ENCODE results near the gene COX10.
"Not testable (repeated sequence)": the region's sequence is repeated elsewhere in the genome, so short reads cannot be mapped to it uniquely, and the experiment has no call there.

COX10 gene

DNA sequence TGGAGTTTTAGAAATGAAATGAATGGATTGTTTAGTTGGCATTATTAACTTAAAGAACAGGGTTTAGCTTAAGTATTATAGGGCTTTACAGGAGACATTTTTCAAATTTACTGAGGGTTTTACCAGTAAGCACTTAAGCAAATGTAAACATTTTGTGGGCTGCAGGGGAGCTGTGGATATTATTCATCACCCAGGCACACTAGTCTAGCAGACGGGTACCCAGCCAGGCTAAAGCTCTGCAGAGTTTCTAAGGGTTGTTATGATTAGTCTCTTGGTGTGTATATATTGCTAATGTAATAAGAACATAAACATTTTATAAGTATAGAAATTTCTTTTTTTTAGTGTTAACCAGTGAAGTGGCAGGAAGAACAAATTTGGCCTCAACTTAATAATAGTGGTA is 110.6 kb downstream of the COX10 start:
- not testable (repeated sequence) for H3K27ac ChIP-seq (ENCODE audit: low read depth, low read length); H3K18ac ChIP-seq (ENCODE audit: low read length); H3K4me1 ChIP-seq (ENCODE audit: control insufficient read depth in 1 of 2, insufficient read depth in 2 of 2, low read length in 2 of 2); H3K23ac ChIP-seq (ENCODE audit: low read length); H3K9me3 ChIP-seq (ENCODE audit: insufficient read depth, low read depth, low read length); H4K8ac ChIP-seq (ENCODE audit: low read depth, low read length); H2BK12ac ChIP-seq (ENCODE audit: low read length); H3K4me3 ChIP-seq (ENCODE audit: low read depth, low read length); H2BK5ac ChIP-seq (ENCODE audit: low read depth, low read length, poor library complexity); H2AK5ac ChIP-seq (ENCODE audit: low read length); H3K27me3 ChIP-seq (ENCODE audit: insufficient read depth, low read length); H4K91ac ChIP-seq (ENCODE audit: low read depth, low read length); H3K79me2 ChIP-seq (ENCODE audit: control insufficient read depth, insufficient read depth, low read length, poor library complexity); H4K12ac ChIP-seq (ENCODE audit: low read depth, low read length); H3K79me1 ChIP-seq (ENCODE audit: low read length); H2BK120ac ChIP-seq (ENCODE audit: insufficient read depth, low read length, poor library complexity); H3K14ac ChIP-seq (ENCODE audit: low read length); H3K4ac ChIP-seq (ENCODE audit: low read depth, low read length); H2AFZ ChIP-seq (ENCODE audit: insufficient read depth, low read length, poor library complexity); H3K36me3 ChIP-seq (ENCODE audit: control insufficient read depth in 1 of 2, insufficient read depth in 2 of 2, low read length in 2 of 2); H3K9ac ChIP-seq (ENCODE audit: low read length); H3K4me2 ChIP-seq (ENCODE audit: low read length); DNase-seq
- no CpG with 5 or more reads among the region's 1 CpG for WGBS (ENCODE audit: extremely low coverage, insufficient coverage, insufficient read length)

DNA sequence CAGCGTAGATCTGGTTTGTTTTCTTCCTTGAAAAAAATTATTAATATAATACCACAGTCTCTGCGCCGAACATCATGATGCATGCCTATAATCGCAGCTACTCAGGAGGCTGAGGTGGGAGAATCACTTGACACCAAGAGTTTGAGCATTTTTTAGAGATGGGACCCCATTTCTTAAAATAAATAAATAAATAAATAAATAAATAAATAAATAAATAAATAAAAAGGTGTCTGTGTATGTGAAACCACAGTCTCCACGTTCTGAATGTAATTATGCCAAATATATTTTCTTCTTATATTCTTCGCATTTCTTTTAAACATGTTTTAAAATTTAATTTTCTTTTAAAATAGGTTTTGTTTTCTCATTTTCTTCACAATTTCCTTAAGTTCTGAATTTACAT is 112.8 kb downstream of the COX10 start:
- H3K18ac ChIP-seq (ENCODE audit: low read length); H3K79me1 ChIP-seq (ENCODE audit: low read length); H2AK5ac ChIP-seq (ENCODE audit: low read length); H2BK12ac ChIP-seq (ENCODE audit: low read length); DNase-seq; H3K14ac ChIP-seq (ENCODE audit: low read length); H3K23ac ChIP-seq (ENCODE audit: low read length); H4K91ac ChIP-seq (ENCODE audit: low read depth, low read length); H2BK120ac ChIP-seq (ENCODE audit: insufficient read depth, low read length, poor library complexity); H3K4me2 ChIP-seq (ENCODE audit: low read length); H2AFZ ChIP-seq (ENCODE audit: insufficient read depth, low read length, poor library complexity); H3K79me2 ChIP-seq (ENCODE audit: control insufficient read depth, insufficient read depth, low read length, poor library complexity); H3K27me3 ChIP-seq (ENCODE audit: insufficient read depth, low read length); H3K9ac ChIP-seq (ENCODE audit: low read length); H2BK5ac ChIP-seq (ENCODE audit: low read depth, low read length, poor library complexity); H3K4ac ChIP-seq (ENCODE audit: low read depth, low read length); H3K36me3 ChIP-seq (ENCODE audit: control insufficient read depth in 1 of 2, insufficient read depth in 2 of 2, low read length in 2 of 2); H3K27ac ChIP-seq (ENCODE audit: low read depth, low read length); H4K8ac ChIP-seq (ENCODE audit: low read depth, low read length); H3K4me3 ChIP-seq (ENCODE audit: low read depth, low read length); H3K4me1 ChIP-seq (ENCODE audit: control insufficient read depth in 1 of 2, insufficient read depth in 2 of 2, low read length in 2 of 2); H3K9me3 ChIP-seq (ENCODE audit: insufficient read depth, low read depth, low read length); H4K12ac ChIP-seq (ENCODE audit: low read depth, low read length): not testable (repeated sequence)
- WGBS (ENCODE audit: extremely low coverage, insufficient coverage, insufficient read length): no CpG with 5 or more reads among the region's 6 CpGs

DNA sequence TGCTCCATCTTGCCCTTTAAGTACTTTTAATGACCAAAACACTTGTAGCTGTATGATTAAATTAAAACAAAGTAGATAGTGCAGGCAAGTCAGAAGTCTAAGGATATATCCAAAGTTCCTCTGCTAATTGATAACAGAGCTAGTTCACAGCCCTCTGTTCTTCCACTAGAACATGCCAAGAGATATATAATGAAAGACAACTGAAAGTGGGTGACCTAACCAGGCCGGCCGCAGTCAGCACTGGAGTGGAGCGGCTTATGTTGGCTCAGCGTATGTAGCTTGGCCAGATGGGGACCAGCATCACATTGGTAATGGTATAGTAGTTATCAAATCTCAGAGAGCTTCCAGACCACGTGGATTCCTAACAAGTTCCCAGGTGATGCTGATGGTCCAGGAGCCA is 115.2 kb downstream of the COX10 start:
- H2AFZ ChIP-seq (ENCODE audit: insufficient read depth, low read length, poor library complexity); H3K79me1 ChIP-seq (ENCODE audit: low read length); H3K4ac ChIP-seq (ENCODE audit: low read depth, low read length); H3K27me3 ChIP-seq (ENCODE audit: insufficient read depth, low read length); H4K8ac ChIP-seq (ENCODE audit: low read depth, low read length); H3K18ac ChIP-seq (ENCODE audit: low read length); H2BK12ac ChIP-seq (ENCODE audit: low read length); H3K4me3 ChIP-seq (ENCODE audit: low read depth, low read length); H3K23ac ChIP-seq (ENCODE audit: low read length); H4K91ac ChIP-seq (ENCODE audit: low read depth, low read length); H3K4me1 ChIP-seq (ENCODE audit: control insufficient read depth in 1 of 2, insufficient read depth in 2 of 2, low read length in 2 of 2); H3K9me3 ChIP-seq (ENCODE audit: insufficient read depth, low read depth, low read length); DNase-seq; H3K14ac ChIP-seq (ENCODE audit: low read length); H2AK5ac ChIP-seq (ENCODE audit: low read length); H3K4me2 ChIP-seq (ENCODE audit: low read length); H2BK5ac ChIP-seq (ENCODE audit: low read depth, low read length, poor library complexity); H3K27ac ChIP-seq (ENCODE audit: low read depth, low read length); H3K79me2 ChIP-seq (ENCODE audit: control insufficient read depth, insufficient read depth, low read length, poor library complexity); H3K36me3 ChIP-seq (ENCODE audit: control insufficient read depth in 1 of 2, insufficient read depth in 2 of 2, low read length in 2 of 2); H3K9ac ChIP-seq (ENCODE audit: low read length); H4K12ac ChIP-seq (ENCODE audit: low read depth, low read length); H2BK120ac ChIP-seq (ENCODE audit: insufficient read depth, low read length, poor library complexity): not testable (repeated sequence)
- WGBS (ENCODE audit: extremely low coverage, insufficient coverage, insufficient read length): no CpG with 5 or more reads among the region's 5 CpGs

DNA sequence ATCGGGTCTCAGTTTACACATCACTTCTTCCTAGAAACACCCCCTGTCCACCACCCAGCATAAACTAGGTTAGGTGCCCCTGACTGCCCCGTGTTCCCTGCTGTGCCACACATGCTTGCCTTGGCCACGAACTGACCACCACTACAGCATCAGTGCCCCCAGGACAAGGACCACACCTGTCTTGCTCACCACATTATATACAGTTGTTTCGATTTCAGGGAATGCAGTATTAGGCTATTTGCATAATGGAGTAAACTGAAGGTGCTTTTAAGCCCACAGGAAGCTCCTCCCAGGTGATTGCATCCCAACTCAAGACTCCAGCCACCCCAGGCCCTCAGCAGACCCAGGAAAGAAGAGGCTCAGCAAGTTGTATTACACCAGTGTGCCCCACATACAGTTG is 117.1 kb downstream of the COX10 start:
- not testable (repeated sequence) for H3K79me1 ChIP-seq (ENCODE audit: low read length); H3K4me1 ChIP-seq (ENCODE audit: control insufficient read depth in 1 of 2, insufficient read depth in 2 of 2, low read length in 2 of 2); H4K12ac ChIP-seq (ENCODE audit: low read depth, low read length); DNase-seq; H3K23ac ChIP-seq (ENCODE audit: low read length); H3K9me3 ChIP-seq (ENCODE audit: insufficient read depth, low read depth, low read length); H2AFZ ChIP-seq (ENCODE audit: insufficient read depth, low read length, poor library complexity); H2BK12ac ChIP-seq (ENCODE audit: low read length); H3K18ac ChIP-seq (ENCODE audit: low read length); H3K4me2 ChIP-seq (ENCODE audit: low read length); H3K4me3 ChIP-seq (ENCODE audit: low read depth, low read length); H3K36me3 ChIP-seq (ENCODE audit: control insufficient read depth in 1 of 2, insufficient read depth in 2 of 2, low read length in 2 of 2); H3K27me3 ChIP-seq (ENCODE audit: insufficient read depth, low read length); H4K8ac ChIP-seq (ENCODE audit: low read depth, low read length); H2AK5ac ChIP-seq (ENCODE audit: low read length); H2BK120ac ChIP-seq (ENCODE audit: insufficient read depth, low read length, poor library complexity); H3K79me2 ChIP-seq (ENCODE audit: control insufficient read depth, insufficient read depth, low read length, poor library complexity); H3K27ac ChIP-seq (ENCODE audit: low read depth, low read length); H3K14ac ChIP-seq (ENCODE audit: low read length); H2BK5ac ChIP-seq (ENCODE audit: low read depth, low read length, poor library complexity); H3K9ac ChIP-seq (ENCODE audit: low read length); H3K4ac ChIP-seq (ENCODE audit: low read depth, low read length); H4K91ac ChIP-seq (ENCODE audit: low read depth, low read length)
- WGBS (ENCODE audit: extremely low coverage, insufficient coverage, insufficient read length): no CpG with 5 or more reads among the region's 4 CpGs
